HG03457 (cell line): ENCODE measurements around the gene CYSRT1.

ENCODE experiments used
- ATAC-seq: cut with Tn5 transposase; IDR thresholded peaks from one replicate; pipeline ENCODE4 v1.9.1; 2021; ENCODE audit warnings: moderate number of reproducible peaks; ENCODE audit not compliant: unreplicated experiment

CYSRT1 gene

GRCh38 chr9:137189297-137190295 is 35.4 kb upstream of the CYSRT1 start:
- no peak for ATAC-seq

GRCh38 chr9:137190315-137190856 is 34.6 kb upstream of the CYSRT1 start:
- no peak for ATAC-seq

- ATAC-seq: no peak
These were observed 33.7 kb upstream of the CYSRT1 start for GRCh38 chr9:137191245-137191644.

- ATAC-seq: no peak
These were observed 33.1 kb upstream of the CYSRT1 start for GRCh38 chr9:137191691-137192447.

GRCh38 chr9:137192448-137192780 is 32.6 kb upstream of the CYSRT1 start:
- ATAC-seq: no peak

GRCh38 chr9:137192859-137193258 is 32.1 kb upstream of the CYSRT1 start:
- no peak for ATAC-seq

GRCh38 chr9:137193771-137194170 is 31.2 kb upstream of the CYSRT1 start:
- no peak for ATAC-seq

GRCh38 chr9:137194388-137194787 is 30.6 kb upstream of the CYSRT1 start:
- no peak for ATAC-seq

- ATAC-seq: no peak
These were observed 30.1 kb upstream of the CYSRT1 start for GRCh38 chr9:137194909-137195308.

GRCh38 chr9:137195525-137196220 is 29.3 kb upstream of the CYSRT1 start:
- no peak for ATAC-seq

GRCh38 chr9:137198051-137198901 is 26.7 kb upstream of the CYSRT1 start:
- no peak for ATAC-seq

GRCh38 chr9:137198902-137199283 is 26.1 kb upstream of the CYSRT1 start:
- ATAC-seq: no peak

- no peak for ATAC-seq
These were observed 25.4 kb upstream of the CYSRT1 start for GRCh38 chr9:137199411-137200121.

GRCh38 chr9:137200311-137201204 is 24.4 kb upstream of the CYSRT1 start, which contains the start of gene TPRN:
Gene TPRN, minus strand, starts transcription at chr9:137200741. Its CDS starts 30 bp downstream, at chr9:137200711.
- peak; percentile 67 for ATAC-seq

- no peak for ATAC-seq
These were observed 23.6 kb upstream of the CYSRT1 start for GRCh38 chr9:137201205-137201868.

GRCh38 chr9:137202966-137203365 is 22.0 kb upstream of the CYSRT1 start:
- no peak for ATAC-seq

GRCh38 chr9:137204731-137205125 is 20.2 kb upstream of the CYSRT1 start:
- no peak for ATAC-seq
